HepG2 (cell line): ENCODE results near the gene TMEM107. TPM values are rescaled to one million over a fixed set of nuclear protein-coding genes. Genes with fewer than 3 reads are reported as not detected.

ENCODE experiments used
- ARNT2 ChIP-seq: sonication (generic); formaldehyde crosslinking; IDR thresholded peaks from 2 replicates; pipeline ENCODE4 v1.8.0; 2022; ENCODE audit warnings: mild to moderate bottlenecking, low read depth, missing genetic modification reagents, moderate library complexity
- BATF2 ChIP-seq: sonication (generic); formaldehyde crosslinking; IDR thresholded peaks from 2 replicates; pipeline ENCODE4 v1.8.0; 2022; ENCODE audit warnings: mild to moderate bottlenecking, missing genetic modification reagents, moderate library complexity
- CCAR2 ChIP-seq: fragments of 200-400 bp; formaldehyde crosslinking; optimal IDR thresholded peaks from 2 replicates; pipeline ENCODE3; 2018; ENCODE audit warnings: low read depth, mild to moderate bottlenecking, low read length, moderate library complexity
- GATA4 ChIP-seq: sonication (generic); IDR thresholded peaks from 2 replicates; pipeline ENCODE4 v1.6.1; 2016; ENCODE audit warnings: antibody characterized with exemption, low read depth, borderline replicate concordance
- HOMEZ ChIP-seq: IDR thresholded peaks from 2 replicates; pipeline ENCODE4 v1.6.1; 2016; ENCODE audit warnings: low read depth
- IRF1 ChIP-seq: sonication (generic); formaldehyde crosslinking; IDR thresholded peaks from 2 replicates; pipeline ENCODE4 v1.4.0; 2020; ENCODE audit warnings: low read depth, mild to moderate bottlenecking, missing genetic modification reagents
- KIAA2018 ChIP-seq: sonication (generic); formaldehyde crosslinking; IDR thresholded peaks from 2 replicates; pipeline ENCODE4 v1.5.0; 2020; ENCODE audit warnings: mild to moderate bottlenecking, missing genetic modification reagents, borderline replicate concordance
- MLX ChIP-seq: IDR thresholded peaks from 2 replicates; pipeline ENCODE4 v1.6.1; 2016
- NFKB2 ChIP-seq: sonication (generic); formaldehyde crosslinking; IDR thresholded peaks from 2 replicates; pipeline ENCODE4 v1.4.0; 2020; ENCODE audit warnings: missing genetic modification reagents, borderline replicate concordance
- SPEN ChIP-seq: sonication (generic); formaldehyde crosslinking; IDR thresholded peaks from 2 replicates; pipeline ENCODE4 v1.5.1; 2020; ENCODE audit warnings: low read depth, mild to moderate bottlenecking, missing genetic modification reagents
- ZBTB14 ChIP-seq: sonication (generic); formaldehyde crosslinking; IDR thresholded peaks from 2 replicates; pipeline ENCODE4 v1.4.0; 2020; ENCODE audit warnings: missing genetic modification reagents
- ZNF143 ChIP-seq: sonication (generic); formaldehyde crosslinking; IDR thresholded peaks from 2 replicates; pipeline ENCODE4 v1.4.0; 2020; ENCODE audit warnings: missing genetic modification reagents
- ZNF383 ChIP-seq: sonication (generic); formaldehyde crosslinking; IDR thresholded peaks from 2 replicates; pipeline ENCODE4 v1.4.0; 2020; ENCODE audit warnings: missing genetic modification reagents, mild to moderate bottlenecking, borderline replicate concordance
- ZNF431 ChIP-seq: sonication (generic); formaldehyde crosslinking; IDR thresholded peaks from 2 replicates; pipeline ENCODE4 v1.9.0; 2022; ENCODE audit warnings: missing genetic modification reagents, low read depth, mild to moderate bottlenecking, borderline replicate concordance
- ZNF850 ChIP-seq: sonication (generic); formaldehyde crosslinking; conservative IDR thresholded peaks from 2 replicates; pipeline ENCODE4 v1.9.0; 2021; ENCODE audit warnings: mild to moderate bottlenecking, missing genetic modification reagents
- polyA plus RNA-seq, 8 experiments: library from polyadenylated mRNA; depleted of rRNA in 3 of 8; stranded (reverse) in 7 of 8; unstranded in 1 of 8; fragments of >200 nt; fragmentation: Illumina TruSeq in 4 of 8; extraction: Trizol in 4 of 8; gene quantifications; 2 replicates each; pipeline versions ENCODE4 v1.2.1 to v1.2.3, GENCODE V29; 2011 to 2016; ENCODE audit warnings: low read depth in 4 of 8, missing spikeins in 1 of 8, mixed read lengths in 1 of 8; ENCODE audit not compliant: insufficient read depth in 1 of 8
- total RNA-seq, 5 experiments: library from RNA; depleted of rRNA; stranded (reverse); fragments of >200 nt; fragmentation: Illumina TruSeq; extraction: Trizol; gene quantifications; 2 replicates each; pipeline ENCODE4 v1.2.3, GENCODE V29; 2016; ENCODE audit warnings: low read depth in 1 of 5

TMEM107 gene
- total and polyA plus RNA-seq, 2 of the 13 experiments (the other 11 are each of a cell fraction or from before 2014, with no cell fraction given) = 7.2 to 15.3 TPM

- no peak; the same call in 1 of the 2 replicates for TF ChIP-seq ZNF143 (CRISPR knock-in tag)
- no peak for TF ChIP-seq ZNF850
- no peak for TF ChIP-seq ZNF383 (CRISPR knock-in tag)
- 0 out of 2 replicates have a peak, but pooled peaks have one; percentile 20 for TF ChIP-seq GATA4
- no peak; the same call in 1 of the 2 replicates for TF ChIP-seq BATF2
- TF ChIP-seq HOMEZ = no peak
- TF ChIP-seq ZNF431 (CRISPR knock-in tag) = no peak; the same call in 1 of the 2 replicates
- peak; percentile 88 for TF ChIP-seq ARNT2 (CRISPR knock-in tag)
- no peak; the same call in 1 of the 2 replicates for TF ChIP-seq ZBTB14
- no peak; the same call in 1 of the 2 replicates for TF ChIP-seq MLX
- no peak for TF ChIP-seq IRF1 (CRISPR knock-in tag)
- peak; percentile 48; the same call in 1 of the 2 replicates for TF ChIP-seq SPEN
- no peak for TF ChIP-seq KIAA2018 (CRISPR knock-in tag)
- TF ChIP-seq NFKB2 (CRISPR knock-in tag) = no peak
- TF ChIP-seq CCAR2 = no peak
Observed at GRCh38 chr17:8222630-8223355, 46.6 kb upstream of the TMEM107 start (continued).
